GM19468 (cell line): Measurements from ENCODE around the gene ADAM22.

Source experiments
- ATAC-seq: cut with Tn5 transposase; IDR thresholded peaks from one replicate; pipeline ENCODE4 v1.9.1; 2021; ENCODE audit warnings: mild to moderate bottlenecking, moderate library complexity, moderate number of reproducible peaks; ENCODE audit not compliant: unreplicated experiment; ENCODE audit errors: extremely low read depth

The ADAM22 gene

GRCh38 chr7:88239852-88240251, 305.8 kb downstream of the ADAM22 start:
- no peak for ATAC-seq

DNA sequence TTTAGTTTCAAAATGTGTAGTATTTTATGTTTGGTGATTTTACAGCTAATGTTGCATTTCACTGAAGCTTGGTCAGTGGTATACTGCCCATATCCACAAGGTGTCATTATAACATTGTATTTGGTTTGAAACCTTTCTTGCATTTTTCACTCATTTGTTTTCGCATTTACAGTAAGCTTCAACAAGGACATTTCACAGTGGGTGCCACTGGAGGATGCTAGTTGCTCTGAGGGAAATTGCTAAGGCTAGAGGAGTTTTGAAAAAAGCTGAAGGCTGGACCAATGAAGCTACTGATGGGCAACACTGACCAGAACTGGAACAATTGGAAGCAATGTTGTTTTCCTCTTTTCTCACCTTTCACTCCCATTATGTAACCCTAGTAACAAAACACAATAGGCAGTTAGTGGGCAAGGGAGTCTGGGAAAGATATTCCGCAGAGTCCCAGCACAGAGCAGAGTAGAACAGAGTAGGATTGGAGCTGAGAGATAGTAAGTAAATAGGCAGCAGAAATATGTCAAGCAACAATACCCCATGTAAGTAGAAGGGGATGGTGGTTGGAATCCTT, 309.4 kb downstream of the ADAM22 start:
- ATAC-seq = no peak

GRCh38 chr7:88244258-88244657, 310.2 kb downstream of the ADAM22 start:
- ATAC-seq = no peak
